ENCODE data around the gene CDH26.
"Not testable (repeated sequence)": the region's sequence is repeated elsewhere in the genome, so short reads cannot be mapped to it uniquely, and the experiment has no call there.

Gene CDH26

GRCh38 chr20:60020251-60020650 lies 62.0 kb downstream of the CDH26 start:
- DNase-seq: no peak

GRCh38 chr20:60021104-60021503 lies 62.9 kb downstream of the CDH26 start:
- DNase-seq: no peak

- DNase-seq: no peak
Observed at GRCh38 chr20:60022849-60023248, 64.6 kb downstream of the CDH26 start.

GRCh38 chr20:60024245-60024644 lies 66.0 kb downstream of the CDH26 start:
- DNase-seq: no peak

GRCh38 chr20:60024801-60025200 lies 66.6 kb downstream of the CDH26 start:
- DNase-seq: no peak

- no peak for DNase-seq
Observed at GRCh38 chr20:60026010-60026409, 67.8 kb downstream of the CDH26 start.

- no peak for DNase-seq
Observed at GRCh38 chr20:60030471-60030870, 72.2 kb downstream of the CDH26 start.

- no peak for DNase-seq
Observed at GRCh38 chr20:60031107-60031506, 72.9 kb downstream of the CDH26 start.

GRCh38 chr20:60034231-60035110 lies 76.2 kb downstream of the CDH26 start:
- DNase-seq: no peak

GRCh38 chr20:60035486-60035885 lies 77.3 kb downstream of the CDH26 start:
- no peak for DNase-seq

GRCh38 chr20:60036346-60036745 lies 78.1 kb downstream of the CDH26 start:
- DNase-seq: no peak

- DNase-seq: no peak
Observed at GRCh38 chr20:60036746-60037499, 78.7 kb downstream of the CDH26 start.

- no peak for DNase-seq
Observed at GRCh38 chr20:60038400-60039008, 80.3 kb downstream of the CDH26 start.

- DNase-seq: no peak
Observed at GRCh38 chr20:60039526-60039925, 81.3 kb downstream of the CDH26 start.

- DNase-seq: no peak
Observed at GRCh38 chr20:60040471-60041162, 82.4 kb downstream of the CDH26 start.

- not testable (repeated sequence) for DNase-seq
Observed at GRCh38 chr20:60041436-60042165, 83.4 kb downstream of the CDH26 start.

- no peak for DNase-seq
Observed at GRCh38 chr20:60043435-60043834, 85.2 kb downstream of the CDH26 start.

- no peak for DNase-seq
Observed at GRCh38 chr20:60046011-60046413, 87.8 kb downstream of the CDH26 start.

- no peak for DNase-seq
Observed at GRCh38 chr20:60046436-60046835, 88.2 kb downstream of the CDH26 start.

GRCh38 chr20:60046860-60047259 lies 88.6 kb downstream of the CDH26 start:
- DNase-seq: no peak

GRCh38 chr20:60048634-60049521 lies 90.7 kb downstream of the CDH26 start:
- DNase-seq: no peak
